ENCODE results near the gene XYLT1.

XYLT1 gene

GRCh38 chr16:17408955-17409441, 61.8 kb downstream of the XYLT1 start:
- no peak for TF ChIP-seq CTCF (IDR thresholded peaks at IDR 0.05; ENCODE audit: extremely low read depth, insufficient read depth, missing control alignments)
- in situ Hi-C loops (cut with MboI; ENCODE audit: low pct_unique_long_range_greater_than_20kb, low sequenced_read_pairs, unreplicated experiment) = no loop called here

DNA sequence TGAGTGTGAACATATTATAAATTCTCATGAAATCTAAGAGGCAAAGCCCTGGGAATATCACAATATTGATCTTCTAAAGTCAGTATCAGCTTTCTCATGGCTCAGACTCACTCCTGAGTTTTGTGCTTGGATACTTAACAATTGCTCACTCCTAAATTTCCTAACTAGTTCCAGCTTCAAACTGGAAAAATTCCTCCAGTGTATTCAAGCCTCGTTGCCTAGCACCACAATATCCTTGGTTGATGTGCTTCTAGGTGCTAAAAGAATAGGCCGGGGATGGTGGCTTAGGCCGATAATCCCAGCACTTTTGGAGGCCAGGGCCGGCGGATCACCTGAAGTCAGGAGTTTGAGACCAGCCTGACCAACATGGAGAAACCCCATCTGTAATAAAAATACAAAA, 62.5 kb downstream of the XYLT1 start:
- TF ChIP-seq CTCF (IDR thresholded peaks at IDR 0.05; ENCODE audit: extremely low read depth, insufficient read depth, missing control alignments) = no peak
- in situ Hi-C loops (cut with MboI; ENCODE audit: low pct_unique_long_range_greater_than_20kb, low sequenced_read_pairs, unreplicated experiment) = no loop called here
- no peak for DNase-seq (ENCODE audit: low spot score)

More at GRCh38 chr16:17408955-17409441, 61.8 kb downstream of the XYLT1 start:
- peak; percentile 68 for DNase-seq (ENCODE audit: low spot score)

DNA sequence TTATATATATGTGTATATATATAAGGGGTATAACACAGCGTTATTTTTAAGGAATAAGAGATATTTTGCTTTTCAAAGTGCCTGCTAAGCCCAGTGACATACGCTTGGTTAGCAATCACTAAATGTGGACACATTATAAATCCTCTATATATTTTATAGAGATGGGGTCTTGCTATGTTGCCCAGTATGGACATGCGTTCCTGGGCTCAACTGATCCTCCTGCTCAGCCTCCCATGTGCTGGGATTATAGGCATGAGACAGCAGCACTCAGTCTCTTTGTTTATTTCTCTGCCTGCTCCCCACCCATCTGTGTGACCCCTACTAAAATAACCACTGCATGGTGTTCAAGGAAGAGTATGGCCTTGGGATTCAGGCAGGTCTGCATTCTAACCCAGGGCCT, 63.4 kb downstream of the XYLT1 start:
- no peak for DNase-seq (ENCODE audit: low spot score)
- TF ChIP-seq CTCF (IDR thresholded peaks at IDR 0.05; ENCODE audit: extremely low read depth, insufficient read depth, missing control alignments) = no peak

DNA sequence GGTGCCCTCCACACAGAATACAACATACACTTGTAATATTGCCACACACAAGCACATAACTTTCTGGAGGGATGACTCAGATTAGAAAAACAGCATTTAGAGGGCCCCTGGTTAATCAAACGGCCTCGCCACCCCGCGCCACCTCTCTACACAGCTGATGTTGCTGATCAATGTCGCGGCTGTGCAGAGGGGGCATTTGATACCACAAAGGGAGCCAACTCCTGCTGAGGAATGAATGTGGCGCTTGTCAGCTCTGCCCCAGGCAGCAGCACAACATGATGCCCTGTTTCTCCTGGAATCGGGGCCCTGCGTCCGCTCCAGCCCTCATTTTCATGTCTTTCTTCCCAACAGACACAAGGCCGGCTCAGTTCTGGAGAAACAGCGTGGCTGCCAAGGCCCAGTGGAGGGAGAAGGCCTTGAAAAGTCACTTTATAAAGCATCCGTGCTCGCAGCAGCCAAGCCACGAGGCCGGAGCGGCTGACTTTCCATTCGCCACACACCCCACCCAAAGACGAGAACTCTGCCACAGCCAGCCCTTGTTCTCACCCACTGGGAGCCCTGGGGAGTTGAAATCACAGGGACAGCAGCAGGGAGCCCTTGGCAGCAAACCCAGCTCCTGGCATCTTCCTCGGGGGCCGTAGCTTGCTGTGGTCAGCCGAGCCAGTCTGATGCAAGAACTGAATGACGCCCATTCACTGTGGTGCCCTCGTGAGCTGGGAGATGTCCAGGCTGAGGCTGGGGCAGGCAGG, 65.6 kb downstream of the XYLT1 start:
- in situ Hi-C loops (cut with MboI; ENCODE audit: low pct_unique_long_range_greater_than_20kb, low sequenced_read_pairs, unreplicated experiment) = no loop called here
- DNase-seq (ENCODE audit: low spot score) = no peak

More for the DNA sequence above, 63.4 kb downstream of the XYLT1 start:
- in situ Hi-C loops (cut with MboI; ENCODE audit: low pct_unique_long_range_greater_than_20kb, low sequenced_read_pairs, unreplicated experiment) = no loop called here

GRCh38 chr16:17403859-17404545, 66.8 kb downstream of the XYLT1 start:
- no peak for DNase-seq (ENCODE audit: low spot score)
- no peak for TF ChIP-seq CTCF (IDR thresholded peaks at IDR 0.05; ENCODE audit: extremely low read depth, insufficient read depth, missing control alignments)

More for the DNA sequence above, 65.6 kb downstream of the XYLT1 start:
- TF ChIP-seq CTCF (IDR thresholded peaks at IDR 0.05; ENCODE audit: extremely low read depth, insufficient read depth, missing control alignments) = no peak

GRCh38 chr16:17403156-17403809, 67.5 kb downstream of the XYLT1 start:
- in situ Hi-C loops (cut with MboI; ENCODE audit: low pct_unique_long_range_greater_than_20kb, low sequenced_read_pairs, unreplicated experiment) = no loop called here
- no peak for TF ChIP-seq CTCF (IDR thresholded peaks at IDR 0.05; ENCODE audit: extremely low read depth, insufficient read depth, missing control alignments)
- DNase-seq (ENCODE audit: low spot score) = no peak

More at GRCh38 chr16:17403859-17404545, 66.8 kb downstream of the XYLT1 start:
- in situ Hi-C loops (cut with MboI; ENCODE audit: low pct_unique_long_range_greater_than_20kb, low sequenced_read_pairs, unreplicated experiment) = no loop called here

Measured in GM13977 (cell line).